ENCODE data around the gene DHH. TPM values are rescaled to one million over a fixed set of nuclear protein-coding genes. Genes with fewer than 3 reads are reported as not detected.

The DHH gene
- total and polyA plus RNA-seq, 10 of the 15 experiments (the other 5 are each of a cell fraction or from before 2014, with no cell fraction given) = 0.01 TPM; not detected in 9

- TF ChIP-seq POLR2AphosphoS5 (IDR thresholded peaks at IDR 0.05; ENCODE audit: low read length) (no peak), FOS (IDR thresholded peaks at IDR 0.05; ENCODE audit: borderline replicate concordance, extremely low read depth, insufficient read length) (no peak), RBBP5 (conservative IDR thresholded peaks at IDR 0.05) (no peak), ETV6 (conservative IDR thresholded peaks at IDR 0.05 in 1 of 2, IDR thresholded peaks at IDR 0.05 in 1 of 2; ENCODE audit: borderline replicate concordance in 1 of 2, low read depth in 1 of 2) (no peak), NBN (IDR thresholded peaks at IDR 0.05) (peak; percentile 39; the same call in 1 of the 2 replicates), E2F8 (IDR thresholded peaks at IDR 0.05; ENCODE audit: low read depth, partially characterized antibody) (no peak), BCLAF1 (IDR thresholded peaks at IDR 0.05) (no peak), CREM (IDR thresholded peaks at IDR 0.05; ENCODE audit: low read depth) (no peak), SP1 (IDR thresholded peaks at IDR 0.05; ENCODE audit: low read depth, low read length) (no peak), HSF1 (IDR thresholded peaks at IDR 0.05; ENCODE audit: low read depth, low read length) (no peak), NRF1 (conservative IDR thresholded peaks at IDR 0.05; ENCODE audit: low read depth, low read length) (no peak), ZZZ3 (IDR thresholded peaks at IDR 0.05; ENCODE audit: control insufficient read depth, insufficient read length, low read depth) (no peak), IKZF2 (IDR thresholded peaks at IDR 0.05) (peak in 1 of 2 experiments; percentile 17; a peak in 1 of 4 replicates), HCFC1 (IDR thresholded peaks at IDR 0.05; ENCODE audit: low read length) (no peak)
- TF ChIP-seq, protein P1, sequence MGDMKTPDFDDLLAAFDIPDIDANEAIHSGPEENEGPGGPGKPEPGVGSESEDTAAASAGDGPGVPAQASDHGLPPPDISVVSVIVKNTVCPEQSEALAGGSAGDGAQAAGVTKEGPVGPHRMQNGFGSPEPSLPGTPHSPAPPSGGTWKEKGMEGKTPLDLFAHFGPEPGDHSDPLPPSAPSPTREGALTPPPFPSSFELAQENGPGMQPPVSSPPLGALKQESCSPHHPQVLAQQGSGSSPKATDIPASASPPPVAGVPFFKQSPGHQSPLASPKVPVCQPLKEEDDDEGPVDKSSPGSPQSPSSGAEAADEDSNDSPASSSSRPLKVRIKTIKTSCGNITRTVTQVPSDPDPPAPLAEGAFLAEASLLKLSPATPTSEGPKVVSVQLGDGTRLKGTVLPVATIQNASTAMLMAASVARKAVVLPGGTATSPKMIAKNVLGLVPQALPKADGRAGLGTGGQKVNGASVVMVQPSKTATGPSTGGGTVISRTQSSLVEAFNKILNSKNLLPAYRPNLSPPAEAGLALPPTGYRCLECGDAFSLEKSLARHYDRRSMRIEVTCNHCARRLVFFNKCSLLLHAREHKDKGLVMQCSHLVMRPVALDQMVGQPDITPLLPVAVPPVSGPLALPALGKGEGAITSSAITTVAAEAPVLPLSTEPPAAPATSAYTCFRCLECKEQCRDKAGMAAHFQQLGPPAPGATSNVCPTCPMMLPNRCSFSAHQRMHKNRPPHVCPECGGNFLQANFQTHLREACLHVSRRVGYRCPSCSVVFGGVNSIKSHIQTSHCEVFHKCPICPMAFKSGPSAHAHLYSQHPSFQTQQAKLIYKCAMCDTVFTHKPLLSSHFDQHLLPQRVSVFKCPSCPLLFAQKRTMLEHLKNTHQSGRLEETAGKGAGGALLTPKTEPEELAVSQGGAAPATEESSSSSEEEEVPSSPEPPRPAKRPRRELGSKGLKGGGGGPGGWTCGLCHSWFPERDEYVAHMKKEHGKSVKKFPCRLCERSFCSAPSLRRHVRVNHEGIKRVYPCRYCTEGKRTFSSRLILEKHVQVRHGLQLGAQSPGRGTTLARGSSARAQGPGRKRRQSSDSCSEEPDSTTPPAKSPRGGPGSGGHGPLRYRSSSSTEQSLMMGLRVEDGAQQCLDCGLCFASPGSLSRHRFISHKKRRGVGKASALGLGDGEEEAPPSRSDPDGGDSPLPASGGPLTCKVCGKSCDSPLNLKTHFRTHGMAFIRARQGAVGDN (IDR thresholded peaks at IDR 0.05) = no peak
- TF ChIP-seq, protein P2, sequence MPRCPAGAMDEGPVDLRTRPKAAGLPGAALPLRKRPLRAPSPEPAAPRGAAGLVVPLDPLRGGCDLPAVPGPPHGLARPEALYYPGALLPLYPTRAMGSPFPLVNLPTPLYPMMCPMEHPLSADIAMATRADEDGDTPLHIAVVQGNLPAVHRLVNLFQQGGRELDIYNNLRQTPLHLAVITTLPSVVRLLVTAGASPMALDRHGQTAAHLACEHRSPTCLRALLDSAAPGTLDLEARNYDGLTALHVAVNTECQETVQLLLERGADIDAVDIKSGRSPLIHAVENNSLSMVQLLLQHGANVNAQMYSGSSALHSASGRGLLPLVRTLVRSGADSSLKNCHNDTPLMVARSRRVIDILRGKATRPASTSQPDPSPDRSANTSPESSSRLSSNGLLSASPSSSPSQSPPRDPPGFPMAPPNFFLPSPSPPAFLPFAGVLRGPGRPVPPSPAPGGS (IDR thresholded peaks at IDR 0.05; ENCODE audit: borderline replicate concordance, insufficient read depth, low read depth, low read length, poor library complexity, severe bottlenecking) = no peak
These were observed 37.4 kb upstream of the DHH start (continued) for GRCh38 chr12:49131894-49132461.
